Measurements from ENCODE around the gene LIPN. TPM values are rescaled to one million over a fixed set of nuclear protein-coding genes. Genes with fewer than 3 reads are reported as not detected.
"Not testable (repeated sequence)": the region's sequence is repeated elsewhere in the genome, so short reads cannot be mapped to it uniquely, and the experiment has no call there.

Gene LIPN
- not detected for total RNA-seq

- H3K36me3 ChIP-seq (ENCODE audit: control insufficient read depth in 3 of 3, insufficient read depth in 3 of 3, low read length in 3 of 3), result no peaks in the 10 kb centered on the region
- H3K4me1 ChIP-seq (ENCODE audit: control insufficient read depth in 3 of 3, insufficient read depth in 3 of 3, low read length in 3 of 3), result no peaks in the 10 kb centered on the region
- no peak within 1 kb of the TSS for H3K4me3 ChIP-seq (ENCODE audit: low read length in 3 of 3)
- H3K9me3 ChIP-seq (ENCODE audit: control insufficient read depth in 3 of 3, low read length in 3 of 3), result no peaks in the 10 kb centered on the region
- no peak within 1 kb of the TSS for H3K27ac ChIP-seq (ENCODE audit: low read depth, low read length)
- no peaks in the 10 kb centered on the region for H3K27me3 ChIP-seq (ENCODE audit: control insufficient read depth in 3 of 3, insufficient read depth in 3 of 3, low read length in 3 of 3)
- H3K9ac ChIP-seq (ENCODE audit: low read depth in 1 of 3, low read length in 3 of 3), result no peak within 1 kb of the TSS
These were observed at the start of gene LIPN for GRCh38 chr10:88759366-88760101. LIPN (plus strand) TSS chr10:88760020; CDS start chr10:88761406, 1,386 bp downstream.

- Histone ChIP-seq H3K36me3 (ENCODE audit: control insufficient read depth in 3 of 3, insufficient read depth in 3 of 3, low read length in 3 of 3) (no peaks in the 10 kb centered on the region), H3K4me3 (ENCODE audit: low read length in 3 of 3) (no peak overlapping the region), H3K27me3 (ENCODE audit: control insufficient read depth in 3 of 3, insufficient read depth in 3 of 3, low read length in 3 of 3) (no peaks in the 10 kb centered on the region), H3K4me1 (ENCODE audit: control insufficient read depth in 3 of 3, insufficient read depth in 3 of 3, low read length in 3 of 3) (no peaks in the 10 kb centered on the region), H3K9ac (ENCODE audit: low read depth in 1 of 3, low read length in 3 of 3) (no peak overlapping the region), H3K27ac (ENCODE audit: low read depth, low read length) (no peak overlapping the region), H3K9me3 (ENCODE audit: control insufficient read depth in 3 of 3, low read length in 3 of 3) (no peaks in the 10 kb centered on the region)
These were observed 44.3 kb upstream of the LIPN start for GRCh38 chr10:88715517-88715916.

GRCh38 chr10:88721392-88721791 lies 38.4 kb upstream of the LIPN start:
- no peaks in the 10 kb centered on the region for H3K4me1 ChIP-seq (ENCODE audit: control insufficient read depth in 3 of 3, insufficient read depth in 3 of 3, low read length in 3 of 3)
- H3K9me3 ChIP-seq (ENCODE audit: control insufficient read depth in 3 of 3, low read length in 3 of 3), result no peaks in the 10 kb centered on the region
- H3K27ac ChIP-seq (ENCODE audit: low read depth, low read length), result no peak overlapping the region
- H3K27me3 ChIP-seq (ENCODE audit: control insufficient read depth in 3 of 3, insufficient read depth in 3 of 3, low read length in 3 of 3), result no peaks in the 10 kb centered on the region
- no peak overlapping the region for H3K4me3 ChIP-seq (ENCODE audit: low read length in 3 of 3)
- H3K9ac ChIP-seq (ENCODE audit: low read depth in 1 of 3, low read length in 3 of 3), result no peak overlapping the region
- H3K36me3 ChIP-seq (ENCODE audit: control insufficient read depth in 3 of 3, insufficient read depth in 3 of 3, low read length in 3 of 3), result no peaks in the 10 kb centered on the region

- H3K9ac ChIP-seq (ENCODE audit: low read depth in 1 of 3, low read length in 3 of 3), result no peak overlapping the region
- no peaks in the 10 kb centered on the region for H3K4me1 ChIP-seq (ENCODE audit: control insufficient read depth in 3 of 3, insufficient read depth in 3 of 3, low read length in 3 of 3)
- H3K27me3 ChIP-seq (ENCODE audit: control insufficient read depth in 3 of 3, insufficient read depth in 3 of 3, low read length in 3 of 3), result peaks cover 0 to 9% (median 0%) of the 10 kb centered on the region in 3 donors
- H3K4me3 ChIP-seq (ENCODE audit: low read length in 3 of 3), result no peak overlapping the region
- no peak overlapping the region for H3K27ac ChIP-seq (ENCODE audit: low read depth, low read length)
- no peaks in the 10 kb centered on the region for H3K9me3 ChIP-seq (ENCODE audit: control insufficient read depth in 3 of 3, low read length in 3 of 3)
- no peaks in the 10 kb centered on the region for H3K36me3 ChIP-seq (ENCODE audit: control insufficient read depth in 3 of 3, insufficient read depth in 3 of 3, low read length in 3 of 3)
These were observed 34.0 kb upstream of the LIPN start for GRCh38 chr10:88725798-88726197.

- H3K9me3 ChIP-seq (ENCODE audit: control insufficient read depth in 3 of 3, low read length in 3 of 3), result no peaks in the 10 kb centered on the region
- H3K4me3 ChIP-seq (ENCODE audit: low read length in 3 of 3), result no peak overlapping the region
- H3K36me3 ChIP-seq (ENCODE audit: control insufficient read depth in 3 of 3, insufficient read depth in 3 of 3, low read length in 3 of 3), result no peaks in the 10 kb centered on the region
- H3K9ac ChIP-seq (ENCODE audit: low read depth in 1 of 3, low read length in 3 of 3), result no peak overlapping the region
- no peak overlapping the region for H3K27ac ChIP-seq (ENCODE audit: low read depth, low read length)
- H3K27me3 ChIP-seq (ENCODE audit: control insufficient read depth in 3 of 3, insufficient read depth in 3 of 3, low read length in 3 of 3), result peaks cover 0 to 11% (median 0%) of the 10 kb centered on the region in 3 donors
- H3K4me1 ChIP-seq (ENCODE audit: control insufficient read depth in 3 of 3, insufficient read depth in 3 of 3, low read length in 3 of 3), result no peaks in the 10 kb centered on the region
These were observed 31.6 kb upstream of the LIPN start for GRCh38 chr10:88728107-88728763.

- H3K9ac ChIP-seq (ENCODE audit: low read depth in 1 of 3, low read length in 3 of 3), result no peak overlapping the region
- no peaks in the 10 kb centered on the region for H3K4me1 ChIP-seq (ENCODE audit: control insufficient read depth in 3 of 3, insufficient read depth in 3 of 3, low read length in 3 of 3)
- H3K4me3 ChIP-seq (ENCODE audit: low read length in 3 of 3), result no peak overlapping the region
- H3K27ac ChIP-seq (ENCODE audit: low read depth, low read length), result no peak overlapping the region
- no peaks in the 10 kb centered on the region for H3K9me3 ChIP-seq (ENCODE audit: control insufficient read depth in 3 of 3, low read length in 3 of 3)
- no peaks in the 10 kb centered on the region for H3K36me3 ChIP-seq (ENCODE audit: control insufficient read depth in 3 of 3, insufficient read depth in 3 of 3, low read length in 3 of 3)
- H3K27me3 ChIP-seq (ENCODE audit: control insufficient read depth in 3 of 3, insufficient read depth in 3 of 3, low read length in 3 of 3), result peaks cover 0 to 11% (median 0%) of the 10 kb centered on the region in 3 donors
These were observed 29.0 kb upstream of the LIPN start for GRCh38 chr10:88730864-88731263.

GRCh38 chr10:88731296-88731695 lies 28.5 kb upstream of the LIPN start:
- Histone ChIP-seq H3K36me3 (ENCODE audit: control insufficient read depth in 3 of 3, insufficient read depth in 3 of 3, low read length in 3 of 3) (no peaks in the 10 kb centered on the region), H3K9me3 (ENCODE audit: control insufficient read depth in 3 of 3, low read length in 3 of 3) (no peaks in the 10 kb centered on the region), H3K4me1 (ENCODE audit: control insufficient read depth in 3 of 3, insufficient read depth in 3 of 3, low read length in 3 of 3) (no peaks in the 10 kb centered on the region), H3K4me3 (ENCODE audit: low read length in 3 of 3) (no peak overlapping the region), H3K27ac (ENCODE audit: low read depth, low read length) (no peak overlapping the region), H3K9ac (ENCODE audit: low read depth in 1 of 3, low read length in 3 of 3) (no peak overlapping the region), H3K27me3 (ENCODE audit: control insufficient read depth in 3 of 3, insufficient read depth in 3 of 3, low read length in 3 of 3) (peaks cover 0 to 11% (median 0%) of the 10 kb centered on the region in 3 donors)

- no peaks in the 10 kb centered on the region for H3K4me1 ChIP-seq (ENCODE audit: control insufficient read depth in 3 of 3, insufficient read depth in 3 of 3, low read length in 3 of 3)
- H3K27me3 ChIP-seq (ENCODE audit: control insufficient read depth in 3 of 3, insufficient read depth in 3 of 3, low read length in 3 of 3), result peaks cover 0 to 9% (median 0%) of the 10 kb centered on the region in 3 donors
- H3K9me3 ChIP-seq (ENCODE audit: control insufficient read depth in 3 of 3, low read length in 3 of 3), result no peaks in the 10 kb centered on the region
- no peak overlapping the region for H3K9ac ChIP-seq (ENCODE audit: low read depth in 1 of 3, low read length in 3 of 3)
- no peak overlapping the region for H3K27ac ChIP-seq (ENCODE audit: low read depth, low read length)
- H3K4me3 ChIP-seq (ENCODE audit: low read length in 3 of 3), result no peak overlapping the region
- H3K36me3 ChIP-seq (ENCODE audit: control insufficient read depth in 3 of 3, insufficient read depth in 3 of 3, low read length in 3 of 3), result no peaks in the 10 kb centered on the region
These were observed 26.6 kb upstream of the LIPN start for GRCh38 chr10:88733215-88733614.

GRCh38 chr10:88735661-88736060 lies 24.2 kb upstream of the LIPN start:
- Histone ChIP-seq H3K4me1 (ENCODE audit: control insufficient read depth in 3 of 3, insufficient read depth in 3 of 3, low read length in 3 of 3) (no peaks in the 10 kb centered on the region), H3K4me3 (ENCODE audit: low read length in 3 of 3) (no peak overlapping the region), H3K27ac (ENCODE audit: low read depth, low read length) (no peak overlapping the region), H3K36me3 (ENCODE audit: control insufficient read depth in 3 of 3, insufficient read depth in 3 of 3, low read length in 3 of 3) (no peaks in the 10 kb centered on the region), H3K9me3 (ENCODE audit: control insufficient read depth in 3 of 3, low read length in 3 of 3) (no peaks in the 10 kb centered on the region), H3K27me3 (ENCODE audit: control insufficient read depth in 3 of 3, insufficient read depth in 3 of 3, low read length in 3 of 3) (peaks cover 0 to 5% (median 0%) of the 10 kb centered on the region in 3 donors), H3K9ac (ENCODE audit: low read depth in 1 of 3, low read length in 3 of 3) (no peak overlapping the region)

GRCh38 chr10:88741921-88742320 lies 17.9 kb upstream of the LIPN start:
- not testable (repeated sequence) for H3K4me3 ChIP-seq (ENCODE audit: low read length in 3 of 3); H3K27ac ChIP-seq (ENCODE audit: low read depth, low read length); H3K27me3 ChIP-seq (ENCODE audit: control insufficient read depth in 3 of 3, insufficient read depth in 3 of 3, low read length in 3 of 3); H3K4me1 ChIP-seq (ENCODE audit: control insufficient read depth in 3 of 3, insufficient read depth in 3 of 3, low read length in 3 of 3); H3K9ac ChIP-seq (ENCODE audit: low read depth in 1 of 3, low read length in 3 of 3); H3K36me3 ChIP-seq (ENCODE audit: control insufficient read depth in 3 of 3, insufficient read depth in 3 of 3, low read length in 3 of 3); H3K9me3 ChIP-seq (ENCODE audit: control insufficient read depth in 3 of 3, low read length in 3 of 3)
